Endothelial cell of umbilical vein (primary cell): Measurements from ENCODE around the gene DPEP3. TPM values are rescaled to one million over a fixed set of nuclear protein-coding genes. Genes with fewer than 3 reads are reported as not detected.

ENCODE experiments used
- BruUV-seq: library from RNA; stranded (reverse); fragments of 400-500 nt; replicated peaks from 2 replicates; lab custom pipeline; 2021; lab: Mats Ljungman, UMichigan
- CTCF ChIA-PET: fragments of 300-600, 350-600 bp; sonication (Branson Sonifier 250); formaldehyde crosslinking; loops from one replicate; lab custom pipeline; 2021; ENCODE audit warnings: antibody characterized with exemption, inconsistent platforms; lab: Charles Lee
- POLR2A ChIA-PET: fragments of 300-600, 350-600 bp; sonication (Branson Sonifier 250); formaldehyde crosslinking; loops from one replicate; lab custom pipeline; 2021; ENCODE audit warnings: antibody characterized with exemption, inconsistent platforms; lab: Charles Lee
- DNase-seq: peaks from one replicate; pipeline ENCODE4 v3.0.0-alpha.2; 2011; ENCODE audit warnings: low read depth, low spot score
- FAIRE-seq: peaks from 2 replicates; lab custom pipeline; 2011; peaks lifted over from hg19 to GRCh38; lab: Jason Lieb, UNC
- H2AFZ ChIP-seq: 2 replicates; pipeline ENCODE4 v1.6.0; 2012; ENCODE audit warnings: low read depth, low read length, control low read depth, inconsistent platforms
- H3K27ac ChIP-seq: 2 replicates; pipeline ENCODE4 v1.5.1; 2011; ENCODE audit warnings: low read depth, mild to moderate bottlenecking, control low read depth, low read length, moderate library complexity; ENCODE audit not compliant: insufficient read depth
- H3K27me3 ChIP-seq, 2 experiments: 2 replicates each; pipeline versions ENCODE4 v1.6.0 to v1.6.1; 2011; ENCODE audit warnings: low read length in 2 of 2, mixed read lengths in 1 of 2; ENCODE audit not compliant: control insufficient read depth in 2 of 2, insufficient read depth in 2 of 2
- H3K36me3 ChIP-seq, 2 experiments: 2 replicates in 1 of 2; 3 replicates in 1 of 2; pipeline ENCODE4 v1.5.1; 2011; ENCODE audit warnings: low read length in 2 of 2, mild to moderate bottlenecking in 1 of 2, moderate library complexity in 1 of 2; ENCODE audit not compliant: control insufficient read depth in 2 of 2, insufficient read depth in 2 of 2; ENCODE audit errors: extremely low read depth in 1 of 2
- H3K4me1 ChIP-seq: 3 replicates; pipeline ENCODE4 v1.5.1; 2011; ENCODE audit warnings: mild to moderate bottlenecking, low read length; ENCODE audit not compliant: control insufficient read depth, insufficient read depth; ENCODE audit errors: extremely low read depth
- H3K4me2 ChIP-seq: 2 replicates; pipeline ENCODE4 v1.6.1; 2011; ENCODE audit warnings: low read length, control low read depth, mixed read lengths; ENCODE audit not compliant: insufficient read depth
- H3K4me3 ChIP-seq, 3 experiments: fragments of 200-600 bp in 1 of 3; sonication (generic), shearing (Covaris generic) in 1 of 3; replicated peaks in 1 of 3; 2 replicates each; pipeline ENCODE4 v1.5.1; 2011 to 2016; ENCODE audit warnings: control low read depth in 3 of 3, low read length in 3 of 3, mild to moderate bottlenecking in 2 of 3, inconsistent platforms in 1 of 3, low read depth in 1 of 3, moderate library complexity in 1 of 3; ENCODE audit not compliant: insufficient read depth in 1 of 3
- H3K79me2 ChIP-seq: 2 replicates; pipeline ENCODE4 v1.6.0; 2012; ENCODE audit warnings: low read length, inconsistent platforms; ENCODE audit not compliant: control insufficient read depth, insufficient read depth
- H3K9ac ChIP-seq: replicated peaks from 2 replicates; pipeline ENCODE3; 2011; ENCODE audit warnings: low read length, control low read depth; ENCODE audit not compliant: insufficient read depth; ENCODE audit errors: extremely low read depth
- H3K9me1 ChIP-seq: replicated peaks from 3 replicates; pipeline ENCODE4 v1.6.0; 2011; ENCODE audit warnings: mild to moderate bottlenecking, low read length; ENCODE audit not compliant: control insufficient read depth, insufficient read depth; ENCODE audit errors: extremely low read depth
- H3K9me3 ChIP-seq: replicated peaks from 2 replicates; pipeline ENCODE4 v1.5.1; 2012; ENCODE audit warnings: low read length, inconsistent platforms; ENCODE audit not compliant: control insufficient read depth, insufficient read depth
- H4K20me1 ChIP-seq: replicated peaks from 2 replicates; pipeline ENCODE3; 2011; ENCODE audit warnings: mild to moderate bottlenecking, low read length; ENCODE audit not compliant: control insufficient read depth, insufficient read depth; ENCODE audit errors: extremely low read depth
- CTCF ChIP-seq, 2 donors: IDR thresholded peaks; 1 replicate in 1 of 2; 2 replicates in 1 of 2; pipeline ENCODE4 v1.5.1; 2011; ENCODE audit warnings: low read length in 2 of 2, mild to moderate bottlenecking in 2 of 2, moderate library complexity in 2 of 2, control low read depth in 1 of 2, inconsistent platforms in 1 of 2, low read depth in 1 of 2; ENCODE audit not compliant: insufficient read depth in 1 of 2; ENCODE audit errors: extremely low read depth in 1 of 2
- EZH2 ChIP-seq: IDR thresholded peaks from 2 replicates; pipeline ENCODE4 v1.6.1; 2012; ENCODE audit warnings: borderline replicate concordance, low read depth, mild to moderate bottlenecking, moderate library complexity, low read length, inconsistent platforms; ENCODE audit not compliant: severe bottlenecking
- FOS ChIP-seq: IDR thresholded peaks from 2 replicates; pipeline ENCODE4 v1.6.1; 2011; ENCODE audit warnings: mild to moderate bottlenecking, low read length, moderate library complexity, borderline replicate concordance; ENCODE audit not compliant: insufficient read depth
- GATA2 ChIP-seq: IDR thresholded peaks from 2 replicates; pipeline ENCODE4 v1.7.0; 2011; ENCODE audit warnings: low read depth, mild to moderate bottlenecking, moderate library complexity, mixed read lengths, low read length; ENCODE audit not compliant: insufficient read length, insufficient read depth
- JUN ChIP-seq: IDR thresholded peaks from 2 replicates; pipeline ENCODE4 v1.6.1; 2011; ENCODE audit warnings: borderline replicate concordance, low read depth; ENCODE audit not compliant: insufficient read length, insufficient read depth
- MAX ChIP-seq: IDR thresholded peaks from 2 replicates; pipeline ENCODE4 v1.6.1; 2011; ENCODE audit not compliant: insufficient read depth, insufficient read length
- MYC ChIP-seq: IDR thresholded peaks from one replicate; pipeline ENCODE4 v1.6.1; 2011; ENCODE audit warnings: mild to moderate bottlenecking, low read depth, low read length
- POLR2A ChIP-seq: IDR thresholded peaks from 2 replicates; pipeline ENCODE4 v1.6.1; 2012; ENCODE audit warnings: low read depth, mild to moderate bottlenecking, control low read depth, low read length
- POLR2AphosphoS5 ChIP-seq: IDR thresholded peaks from 2 replicates; pipeline ENCODE4 v1.6.1; 2012; ENCODE audit warnings: low read depth, mild to moderate bottlenecking, control low read depth, low read length, moderate library complexity; ENCODE audit not compliant: insufficient read depth
- dilution Hi-C: fragments of 300-500 bp; cut with MboI; formaldehyde crosslinking; loops from one replicate; pipeline ENCODE4 v1.15.0; 2019; ENCODE audit warnings: low sequenced_read_pairs; ENCODE audit not compliant: extremely low pct_ligation_motif_present
- intact Hi-C: fragments of 100-400 bp; cut with micrococcal nuclease; formaldehyde crosslinking; loops from one replicate; pipeline ENCODE4 v1.10.0; 2022
- polyA plus RNA-seq, 4 experiments: library from polyadenylated mRNA; depleted of rRNA in 3 of 4; stranded (reverse) in 3 of 4; unstranded in 1 of 4; fragments of >200 nt; gene quantifications; 2 replicates each; pipeline versions ENCODE4 v1.2.1 to v1.2.3, GENCODE V29; 2011 to 2012; ENCODE audit warnings: missing spikeins in 1 of 4
- total RNA-seq: library from RNA; stranded (reverse); gene quantifications from 2 replicates; pipeline ENCODE4 v1.2.3, GENCODE V29; 2021

Gene DPEP3
- total and polyA plus RNA-seq, 2 donors (not counting 3 experiments of a cell fraction or from before 2014, with no cell fraction given): 0.06 TPM; not detected in 1

- H2AFZ ChIP-seq: no peak overlapping the region
- CTCF ChIA-PET: interaction anchor here (0.6 to 3.0 kb wide), 3 partner anchors 97 to 346 kb away, joined by 3 to 17 read pairs (median 3); no protein-coding TSS in a partner anchor
These were observed 37.1 kb downstream of the DPEP3 start for GRCh38 chr16:67943256-67943618.

More at GRCh38 chr16:67943256-67943618, 37.1 kb downstream of the DPEP3 start:
- peaks cover 28 to 66% of the 10 kb centered on the region in 2 experiments for H3K36me3 ChIP-seq
- no peaks in the 10 kb centered on the region for H3K9me3 ChIP-seq
- H3K27me3 ChIP-seq: no peaks in the 10 kb centered on the region
- H3K9me1 ChIP-seq: no peaks in the 10 kb centered on the region
- H3K4me1 ChIP-seq: no peaks in the 10 kb centered on the region
- dilution Hi-C loops: no loop called here
- FAIRE-seq (no peak), DNase-seq (no peak)
- no peak overlapping the region for H3K27ac ChIP-seq
- no peaks in the 10 kb centered on the region for H4K20me1 ChIP-seq
- TF ChIP-seq EZH2 (no peak), MAX (no peak), JUN (no peak), GATA2 (no peak), MYC (no peak), CTCF (IDR thresholded peaks at IDR 0.05; ENCODE audit: extremely low read depth in 1 of 2, insufficient read depth in 1 of 2, low read depth in 1 of 2, low read length in 2 of 2) (no peak), POLR2AphosphoS5 (no peak), POLR2A (no peak), FOS (no peak)
- intact Hi-C loops: no loop called here
- BruUV-seq: no TSS peak
- no peak overlapping the region for H3K4me3 ChIP-seq
- no peak overlapping the region for H3K9ac ChIP-seq
- H3K4me2 ChIP-seq: no peak overlapping the region
- H3K79me2 ChIP-seq: no peaks in the 10 kb centered on the region
- POLR2A ChIA-PET: no interaction called here
